HG03039 (cell line): ENCODE data around the gene PARD3.
"Not testable (repeated sequence)": the region's sequence is repeated elsewhere in the genome, so short reads cannot be mapped to it uniquely, and the experiment has no call there.

Experiments used
- ATAC-seq: cut with Tn5 transposase; IDR thresholded peaks from one replicate; pipeline ENCODE4 v1.9.1; 2021; ENCODE audit warnings: mild to moderate bottlenecking, moderate library complexity; ENCODE audit not compliant: unreplicated experiment

The PARD3 gene

DNA sequence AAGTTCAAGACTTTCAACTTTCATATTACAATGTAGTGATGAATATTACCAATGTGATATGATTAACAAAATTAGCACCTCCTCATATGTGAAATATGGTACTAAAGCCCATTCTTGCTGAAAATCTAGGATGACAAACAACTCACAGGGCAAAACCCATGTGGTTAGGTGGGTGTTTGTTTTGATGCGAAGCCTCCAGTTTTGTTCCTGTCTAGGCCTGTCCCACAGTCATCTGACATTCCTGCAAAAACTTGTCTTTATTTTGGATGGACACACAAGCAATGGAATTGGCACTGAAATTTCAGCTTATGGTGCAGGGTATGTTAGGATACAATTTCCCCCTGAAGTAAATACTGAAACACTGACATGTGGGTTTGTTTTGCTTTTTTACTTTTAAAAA lies 95.3 kb downstream of the PARD3 start:
- no peak for ATAC-seq

DNA sequence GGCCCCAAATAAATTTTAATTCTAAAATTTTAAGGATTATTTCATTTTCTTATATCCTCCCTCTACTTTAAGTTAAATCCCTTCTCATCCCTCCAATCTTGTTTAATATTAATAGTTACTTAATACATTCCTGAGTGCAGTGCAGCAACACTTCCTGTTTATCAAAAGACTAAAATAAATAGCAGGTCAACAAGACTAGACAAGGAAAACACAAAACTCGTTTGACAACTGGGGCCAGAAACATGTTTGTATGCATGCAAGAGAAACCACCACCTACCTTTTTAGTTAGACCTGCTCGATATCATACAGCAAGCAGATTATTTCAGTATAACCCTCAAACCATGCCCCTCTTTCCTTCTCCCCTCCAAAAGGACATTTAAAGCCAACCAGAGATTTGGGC lies 95.8 kb downstream of the PARD3 start:
- ATAC-seq, result no peak

DNA sequence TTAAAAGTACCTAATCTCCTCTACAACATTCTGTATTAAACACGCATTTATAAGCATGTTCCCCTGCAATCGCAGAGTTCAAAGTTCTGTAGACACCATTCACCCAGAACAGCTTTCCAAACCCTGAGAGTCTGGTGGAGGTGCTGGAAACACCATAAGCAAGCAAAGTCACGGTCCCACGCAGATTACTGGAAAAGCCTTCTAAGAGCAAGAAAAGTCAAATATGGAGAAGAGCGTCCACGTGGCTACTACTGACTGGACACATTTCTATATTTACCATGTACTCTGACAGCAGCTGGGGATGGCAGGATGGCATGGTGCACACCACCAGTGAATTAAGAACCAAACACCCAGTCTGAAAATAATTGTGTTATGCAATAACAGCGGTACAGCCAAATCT lies 97.7 kb downstream of the PARD3 start:
- no peak for ATAC-seq

DNA sequence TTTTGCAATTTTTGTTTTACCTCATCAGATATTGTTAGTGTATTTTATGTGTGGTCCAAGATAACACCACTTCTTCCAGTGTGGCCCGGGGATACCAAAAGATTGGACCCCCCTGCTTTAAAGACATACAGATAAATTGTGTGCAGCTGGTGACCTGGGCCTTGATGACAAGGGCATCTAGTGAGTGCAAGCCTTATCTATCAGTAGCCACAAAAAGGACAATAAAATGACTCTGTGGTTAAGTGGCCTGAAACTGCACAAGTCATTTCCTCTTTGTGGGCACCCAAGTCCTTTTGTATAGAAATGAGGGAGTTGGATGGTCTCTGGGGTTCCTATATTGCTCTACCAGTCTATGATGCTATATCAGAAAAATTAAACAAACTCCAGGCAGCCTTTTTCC lies 98.1 kb downstream of the PARD3 start:
- no peak for ATAC-seq

DNA sequence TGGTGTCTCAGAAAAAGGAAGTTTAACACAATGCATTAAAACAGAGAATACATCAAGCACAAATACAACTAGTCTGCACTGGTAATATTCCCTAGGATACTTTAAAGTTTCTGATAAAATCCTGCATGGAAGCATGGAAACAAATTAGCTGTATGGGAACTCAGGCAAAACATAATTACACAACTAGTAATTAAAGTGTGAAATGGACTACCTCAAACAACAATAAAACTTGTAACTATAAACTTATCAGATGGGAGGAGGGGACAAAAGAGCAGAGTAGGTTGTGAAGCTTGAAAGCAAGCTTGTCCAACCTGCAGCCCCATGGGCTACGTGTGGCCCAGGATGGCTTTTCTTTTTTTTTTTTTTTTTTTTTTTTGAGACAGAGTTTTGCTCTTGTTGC lies 98.9 kb downstream of the PARD3 start:
- ATAC-seq, result no peak

DNA sequence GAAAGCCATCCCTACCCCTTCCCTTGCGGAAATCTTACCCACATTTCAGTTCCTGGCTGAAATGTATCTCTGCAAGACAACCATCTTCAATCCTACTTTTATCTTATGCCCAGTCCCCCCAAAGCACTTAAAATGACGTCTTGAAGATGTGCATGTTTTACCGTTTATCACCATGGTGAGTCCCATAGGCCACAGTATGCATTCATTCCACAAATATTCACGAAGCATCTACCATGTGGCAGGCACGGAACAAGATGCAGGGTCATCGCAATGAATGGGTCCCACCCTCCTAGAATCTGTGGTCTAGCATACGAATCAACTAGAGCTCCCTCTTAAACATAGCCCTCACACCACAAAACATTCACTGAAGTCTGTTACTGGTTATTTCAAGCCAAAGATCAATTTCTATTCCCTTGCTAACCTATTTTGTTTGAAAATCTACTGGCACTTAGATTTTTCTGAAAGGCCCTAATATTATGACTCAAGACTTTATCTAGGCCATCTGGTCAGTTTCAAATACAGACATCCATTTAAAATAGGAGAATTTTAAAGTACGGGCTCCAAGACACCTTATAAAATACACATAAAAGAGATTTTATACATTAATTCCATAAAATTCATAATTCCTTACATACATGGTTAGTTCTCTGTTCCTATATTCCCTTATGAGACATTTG lies 99.4 kb downstream of the PARD3 start:
- no peak for ATAC-seq

DNA sequence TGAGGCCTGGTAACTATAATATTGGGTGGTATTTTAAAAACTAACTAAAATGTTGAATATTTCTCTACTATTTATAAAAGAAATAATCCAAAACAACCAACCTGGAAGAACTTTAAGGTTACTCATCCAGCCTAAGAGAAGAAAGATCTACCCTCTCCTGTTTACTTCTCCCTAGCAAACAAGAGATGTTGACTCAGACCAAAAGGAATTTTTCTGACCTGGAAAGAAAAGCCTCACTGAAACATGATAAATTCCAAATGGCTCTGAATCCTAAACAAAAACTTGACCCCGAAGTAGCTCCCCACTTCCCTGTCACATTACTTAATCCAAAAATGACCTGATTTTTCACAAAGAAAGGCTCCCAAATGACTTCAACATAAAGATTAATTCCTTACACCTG lies 101.2 kb downstream of the PARD3 start:
- no peak for ATAC-seq

- ATAC-seq, result no peak
Measured at GRCh38 chr10:34711500-34711899, 103.6 kb downstream of the PARD3 start.

- ATAC-seq, result no peak
Measured at GRCh38 chr10:34710391-34710751, 104.7 kb downstream of the PARD3 start.

DNA sequence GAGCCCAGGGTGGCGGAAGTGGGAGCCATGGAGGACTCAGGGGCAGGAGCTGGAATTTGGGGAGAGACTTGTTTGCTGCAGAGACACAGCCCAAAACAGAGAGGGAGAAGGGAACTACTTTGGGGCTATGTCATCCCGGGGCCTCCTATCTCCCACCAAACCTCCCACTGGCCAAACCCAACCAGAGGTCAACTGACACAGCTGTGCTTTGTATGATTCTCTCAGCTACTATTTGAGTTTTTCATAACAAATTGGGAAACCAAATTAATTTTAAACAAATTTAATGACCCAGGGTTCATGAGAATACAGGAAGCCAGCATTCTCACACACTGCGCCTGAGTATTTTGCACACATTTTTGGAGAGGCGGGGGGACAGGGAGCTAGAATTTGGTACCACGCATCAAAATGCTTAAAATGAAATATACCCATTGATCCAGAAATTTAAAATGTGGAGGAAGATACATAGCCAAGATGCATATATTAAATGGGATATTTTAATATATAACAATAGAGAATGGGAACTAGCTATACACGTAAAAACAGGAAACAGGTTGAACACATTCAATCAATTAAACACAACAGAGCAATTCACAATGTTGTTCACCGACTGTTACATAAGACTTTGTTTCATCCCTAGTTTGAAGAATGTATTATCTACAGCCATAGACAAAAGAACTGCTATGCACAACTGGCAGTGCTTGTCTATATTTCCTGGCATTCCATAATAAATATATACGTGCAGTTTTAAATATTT lies 105.3 kb downstream of the PARD3 start:
- no peak for ATAC-seq

- no peak for ATAC-seq
Measured at GRCh38 chr10:34707656-34708055, 107.4 kb downstream of the PARD3 start.

GRCh38 chr10:34706992-34707391 lies 108.1 kb downstream of the PARD3 start:
- not testable (repeated sequence) for ATAC-seq

DNA sequence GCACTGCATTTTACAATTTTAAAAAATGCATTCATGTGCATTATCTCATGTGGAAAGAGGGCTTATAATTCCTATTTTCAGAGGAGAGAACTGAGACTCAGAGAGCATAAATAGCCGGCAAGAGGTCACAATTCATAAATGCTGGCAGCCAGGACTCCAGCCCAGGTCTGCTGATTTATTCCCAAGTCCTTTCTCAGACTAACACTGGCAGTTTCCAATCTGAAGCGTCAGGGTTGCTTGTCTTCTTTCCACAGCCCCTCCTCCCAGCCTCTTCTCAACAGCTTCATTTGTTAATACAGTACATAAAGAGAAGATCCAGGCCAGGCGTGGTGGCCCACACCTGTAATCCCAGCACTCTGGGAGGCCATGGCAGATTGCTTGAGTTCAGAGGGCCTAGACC lies 108.9 kb downstream of the PARD3 start:
- no peak for ATAC-seq

DNA sequence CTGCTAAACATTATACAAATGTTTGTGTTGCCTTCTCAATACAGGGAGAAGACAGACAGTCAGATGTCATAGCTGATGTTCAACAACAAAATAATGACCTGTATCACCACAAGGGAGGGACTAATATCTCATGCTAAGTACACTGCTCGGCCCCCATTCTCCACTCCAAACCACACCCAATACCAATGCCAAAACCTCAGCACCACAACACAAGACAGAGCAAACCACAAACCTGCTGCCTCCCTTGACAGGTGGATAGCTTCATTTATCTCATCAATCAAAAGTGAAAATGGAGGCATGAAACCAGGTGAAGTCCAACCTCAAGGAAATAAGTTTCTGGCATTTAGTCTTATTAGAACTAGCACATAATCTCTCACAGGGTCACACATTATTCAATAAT lies 109.5 kb downstream of the PARD3 start:
- no peak for ATAC-seq

DNA sequence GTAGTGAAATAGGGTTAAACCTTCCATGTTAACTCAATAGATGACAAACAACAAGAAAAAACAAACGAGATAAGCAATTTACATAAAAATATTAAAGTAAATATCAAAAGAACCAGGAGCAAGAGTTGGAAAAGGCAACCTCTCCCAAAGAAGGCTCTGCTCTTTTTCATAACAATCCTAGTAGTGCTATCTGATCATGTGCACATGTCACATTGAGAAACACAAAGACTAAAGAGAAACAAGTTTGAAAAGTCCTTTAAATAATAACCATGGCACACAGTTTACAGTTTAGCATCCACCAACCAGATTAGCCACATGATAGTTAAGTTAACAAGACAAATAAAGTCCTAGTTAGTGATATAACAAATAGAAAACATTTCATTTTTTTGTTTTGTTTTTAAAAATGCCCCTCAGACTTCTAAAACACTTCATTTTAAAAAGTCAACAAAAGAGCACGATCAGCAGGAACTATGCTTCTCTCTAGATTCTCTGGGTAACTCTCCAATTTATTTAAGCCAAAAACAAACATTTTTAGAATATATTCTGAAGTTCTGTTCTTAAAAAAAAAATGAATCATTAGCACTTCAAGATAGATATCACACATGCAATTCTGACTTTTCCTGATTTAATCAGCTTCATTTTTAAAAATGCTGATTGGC lies 110.4 kb downstream of the PARD3 start:
- no peak for ATAC-seq

- ATAC-seq, result no peak
Measured at GRCh38 chr10:34702982-34703381, 112.1 kb downstream of the PARD3 start.

DNA sequence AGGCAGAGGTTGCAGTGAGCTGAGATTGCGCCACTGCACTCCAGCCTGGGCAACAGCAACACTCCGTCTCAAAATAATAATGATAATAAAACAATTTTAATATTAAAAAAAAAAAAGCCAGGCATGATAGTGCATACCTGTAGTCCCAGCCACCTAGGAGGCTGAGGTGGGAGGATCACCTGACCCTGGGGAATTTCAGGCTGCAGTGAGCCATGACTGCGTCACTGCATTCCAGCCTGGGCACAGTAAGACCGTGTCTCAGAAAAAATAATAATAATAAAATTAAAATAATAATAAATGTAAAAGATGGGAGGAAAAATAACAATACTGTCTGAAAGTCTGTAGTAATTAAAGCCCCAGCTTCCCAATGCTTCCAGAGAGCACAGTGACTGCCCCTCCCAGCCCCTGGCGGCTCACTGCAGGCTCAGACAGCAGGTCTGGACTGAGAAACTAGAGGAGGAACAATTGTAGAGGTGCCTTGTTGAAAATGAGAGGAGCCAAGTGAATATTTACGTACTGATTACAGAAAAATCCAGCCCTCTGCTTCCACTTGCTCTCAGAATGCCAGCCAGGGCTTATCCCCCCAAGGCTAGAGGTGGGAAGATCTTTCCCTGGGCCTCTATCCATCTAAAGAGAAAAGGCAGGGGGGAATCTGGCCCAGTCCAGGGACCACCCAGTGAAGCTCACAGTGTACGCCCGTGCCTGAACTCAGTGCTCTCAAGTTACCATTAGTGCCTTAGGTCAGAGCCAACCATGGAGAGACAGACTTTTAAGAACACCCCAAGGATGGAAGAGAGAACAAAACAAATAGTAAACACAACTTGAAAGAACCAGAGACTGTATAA lies 112.8 kb downstream of the PARD3 start:
- ATAC-seq, result no peak

DNA sequence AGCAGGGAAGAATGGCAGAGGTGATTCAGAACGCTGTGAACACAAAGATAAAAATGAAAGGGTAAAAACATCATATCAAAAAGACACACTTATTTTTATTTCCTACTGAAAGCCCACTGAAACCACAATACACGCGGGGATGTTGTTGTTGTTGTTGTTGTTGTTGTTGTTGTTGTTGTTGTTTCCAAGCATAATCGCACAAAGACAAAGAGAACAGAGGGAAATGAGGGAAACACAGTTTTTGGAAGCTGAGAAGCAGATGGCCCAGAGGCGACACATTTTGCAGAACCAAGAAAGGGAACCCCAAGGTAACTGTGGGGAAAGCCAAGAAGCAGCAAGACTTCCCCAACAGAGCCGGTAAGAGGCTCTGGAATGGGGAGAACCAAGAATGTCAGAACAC lies 113.9 kb downstream of the PARD3 start:
- ATAC-seq, result no peak

DNA sequence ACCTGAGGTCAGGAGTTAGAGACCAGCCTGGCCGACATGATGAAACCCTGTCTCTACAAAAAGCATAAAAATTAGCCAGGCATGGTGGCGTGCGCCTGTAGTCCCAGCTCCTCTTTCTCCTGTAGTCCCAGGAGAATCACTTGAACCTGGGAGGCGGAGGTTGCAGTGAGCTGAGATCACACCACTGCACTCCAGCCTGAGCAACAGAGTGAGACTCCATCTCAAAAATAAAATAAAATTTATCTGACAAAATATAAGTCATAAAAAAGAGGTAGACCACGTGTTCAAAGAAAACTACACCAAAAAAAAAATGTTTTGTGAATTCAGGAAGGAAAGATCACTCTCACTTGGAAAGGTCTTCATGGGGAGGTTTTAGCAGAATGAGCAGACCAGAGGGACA lies 114.3 kb downstream of the PARD3 start:
- not testable (repeated sequence) for ATAC-seq

DNA sequence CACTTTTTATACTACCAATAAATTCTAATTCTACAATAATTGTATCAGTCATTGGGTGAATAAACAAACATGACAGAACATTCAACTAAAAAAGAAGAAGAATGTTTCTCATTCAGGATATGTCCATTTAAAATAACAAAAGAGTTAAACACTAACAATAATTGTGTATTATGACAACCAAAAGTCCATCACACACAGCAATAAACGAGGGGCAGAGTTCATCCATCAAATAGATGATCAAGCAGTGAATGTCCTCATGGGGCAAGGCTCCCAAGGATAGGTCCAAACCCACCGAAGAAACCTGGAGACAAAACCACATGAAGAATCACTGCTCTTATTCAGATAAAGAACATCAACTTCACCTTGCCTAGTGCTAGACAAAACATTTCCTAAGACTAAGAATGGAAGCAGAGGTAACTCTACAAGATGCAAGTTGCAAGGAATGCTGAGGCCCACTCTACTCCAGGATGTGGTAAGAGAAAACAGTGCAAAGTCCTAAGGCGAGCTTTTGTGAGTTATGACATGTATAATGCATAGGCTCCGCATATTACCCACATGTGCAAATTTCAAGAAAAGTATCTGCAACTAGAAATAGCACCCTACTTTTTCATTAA lies 115.1 kb downstream of the PARD3 start:
- no peak for ATAC-seq

- ATAC-seq, result no peak
Measured at GRCh38 chr10:34698979-34699378, 116.1 kb downstream of the PARD3 start.
